Measurements from ENCODE around the gene SLC37A1.

SLC37A1 gene

GRCh38 chr21:42592156-42592820 is 78.6 kb downstream of the SLC37A1 start:
- no peak overlapping the region for H3K4me3 Mint-ChIP-seq
- H3K9me3 Mint-ChIP-seq, result no peaks in the 10 kb centered on the region
- no peak overlapping the region for H3K27ac Mint-ChIP-seq
- H3K4me1 Mint-ChIP-seq (ENCODE audit: low read depth), result peaks cover 7% of the 10 kb centered on the region
- H3K36me3 Mint-ChIP-seq (ENCODE audit: low read depth), result no peaks in the 10 kb centered on the region
- H3K27me3 Mint-ChIP-seq (ENCODE audit: low read depth), result no peaks in the 10 kb centered on the region

DNA sequence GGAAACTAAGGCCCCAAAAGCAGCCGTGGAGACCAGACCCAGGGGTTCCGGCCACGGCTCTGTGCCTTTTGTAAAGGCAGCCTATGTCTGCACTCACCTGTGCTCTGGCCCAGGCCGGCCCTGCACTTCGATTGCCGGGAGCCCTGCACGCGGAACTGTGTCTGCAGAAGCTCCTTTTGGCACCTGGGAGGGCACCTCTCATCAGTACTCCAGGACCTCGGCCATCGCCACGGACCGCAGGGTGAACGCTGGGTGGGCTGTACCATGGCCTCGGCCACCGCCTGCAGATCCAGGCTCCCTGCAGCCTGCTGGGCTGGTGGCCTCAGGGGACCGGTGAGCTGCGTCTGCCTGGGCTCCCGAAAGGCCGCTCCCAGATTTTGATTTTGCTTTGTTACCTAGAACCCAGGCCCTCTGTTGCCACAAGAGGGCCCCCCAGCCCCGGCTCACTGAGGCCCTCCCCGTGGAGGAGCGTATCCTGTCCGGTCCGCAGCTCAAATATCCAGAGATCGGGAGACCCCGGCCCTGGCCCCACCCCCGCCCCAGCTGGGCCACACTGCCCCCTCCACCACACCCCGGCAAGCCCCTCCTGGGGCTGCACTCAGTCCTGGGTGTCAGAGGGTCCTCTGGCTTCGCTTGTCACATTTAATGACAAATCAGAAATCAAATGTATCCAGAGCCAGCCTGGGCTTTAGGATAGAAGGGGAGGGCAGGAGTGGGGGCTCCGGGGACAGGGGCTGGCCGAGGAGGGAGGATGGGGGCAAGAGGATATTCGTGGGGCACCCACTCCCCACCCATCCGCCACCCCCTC is 79.6 kb downstream of the SLC37A1 start:
- peaks cover 7% of the 10 kb centered on the region for H3K4me1 Mint-ChIP-seq (ENCODE audit: low read depth)
- no peak overlapping the region for H3K27ac Mint-ChIP-seq
- H3K27me3 Mint-ChIP-seq (ENCODE audit: low read depth), result no peaks in the 10 kb centered on the region

GRCh38 chr21:42594616-42595282 is 81.1 kb downstream of the SLC37A1 start:
- no peaks in the 10 kb centered on the region for H3K9me3 Mint-ChIP-seq
- H3K4me3 Mint-ChIP-seq, result no peak overlapping the region
- no peak overlapping the region for H3K27ac Mint-ChIP-seq
- H3K4me1 Mint-ChIP-seq (ENCODE audit: low read depth), result peaks cover 7% of the 10 kb centered on the region
- H3K36me3 Mint-ChIP-seq (ENCODE audit: low read depth), result no peaks in the 10 kb centered on the region
- H3K27me3 Mint-ChIP-seq (ENCODE audit: low read depth), result no peaks in the 10 kb centered on the region

More for the DNA sequence above, 79.6 kb downstream of the SLC37A1 start:
- Mint-ChIP-seq H3K36me3 (ENCODE audit: low read depth) (no peaks in the 10 kb centered on the region), H3K9me3 (no peaks in the 10 kb centered on the region), H3K4me3 (no peak overlapping the region)

DNA sequence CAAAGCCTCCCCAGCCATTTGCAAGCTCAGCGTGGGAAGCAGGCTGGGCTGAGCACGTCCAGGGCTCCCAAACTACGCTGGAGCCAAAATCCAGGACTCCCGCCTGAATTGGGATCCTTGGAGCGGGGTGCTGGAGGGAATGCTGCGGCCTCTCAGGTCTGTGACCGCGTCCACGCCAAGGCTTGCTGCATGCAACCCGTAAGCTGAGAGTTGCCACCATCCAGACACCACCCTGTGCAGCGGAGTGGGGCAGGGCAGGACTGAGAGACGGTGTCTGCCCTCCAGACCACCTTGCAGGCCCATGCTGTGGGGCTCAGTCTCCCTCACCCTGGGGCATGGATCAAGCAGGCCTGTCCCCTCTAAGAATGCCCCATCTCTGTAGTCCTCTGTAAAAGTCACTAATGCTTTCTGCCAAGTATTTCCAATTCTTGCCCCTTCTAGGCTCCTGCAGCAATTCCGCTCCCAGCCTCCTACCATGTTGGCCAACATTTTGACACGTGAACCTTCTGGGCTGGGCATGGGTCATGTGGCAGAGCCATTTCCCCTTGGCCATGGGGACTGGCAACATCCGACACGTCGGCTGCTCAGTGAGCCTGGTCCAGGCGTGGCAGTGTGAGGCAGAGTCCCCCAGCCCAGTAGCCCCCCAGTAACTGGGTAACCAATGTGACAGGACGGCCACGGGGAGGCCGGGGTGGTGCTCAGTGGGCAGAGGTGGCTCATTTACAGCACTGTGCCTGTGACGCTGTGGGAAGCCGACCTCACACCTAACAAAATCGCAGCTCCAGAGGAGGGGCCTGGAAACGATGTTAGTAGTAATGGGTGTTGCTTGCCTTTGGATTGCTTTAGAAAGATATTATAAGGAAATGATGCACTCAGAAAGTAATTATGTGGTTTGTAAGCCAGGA is 81.9 kb downstream of the SLC37A1 start:
- Mint-ChIP-seq H3K36me3 (ENCODE audit: low read depth) (no peaks in the 10 kb centered on the region), H3K27ac (no peak overlapping the region), H3K4me1 (ENCODE audit: low read depth) (peaks cover 7% of the 10 kb centered on the region), H3K27me3 (ENCODE audit: low read depth) (no peaks in the 10 kb centered on the region), H3K4me3 (no peak overlapping the region), H3K9me3 (no peaks in the 10 kb centered on the region)

GRCh38 chr21:42596657-42597056 is 83.0 kb downstream of the SLC37A1 start:
- Mint-ChIP-seq H3K4me1 (ENCODE audit: low read depth) (peaks cover 1% of the 10 kb centered on the region), H3K4me3 (no peak overlapping the region), H3K9me3 (no peaks in the 10 kb centered on the region), H3K27me3 (ENCODE audit: low read depth) (no peaks in the 10 kb centered on the region), H3K36me3 (ENCODE audit: low read depth) (no peaks in the 10 kb centered on the region), H3K27ac (no peak overlapping the region)

GRCh38 chr21:42597487-42598158 is 84.0 kb downstream of the SLC37A1 start:
- H3K4me3 Mint-ChIP-seq, result no peak overlapping the region
- no peaks in the 10 kb centered on the region for H3K9me3 Mint-ChIP-seq

GRCh38 chr21:42598159-42598735 is 84.6 kb downstream of the SLC37A1 start:
- Mint-ChIP-seq H3K9me3 (no peaks in the 10 kb centered on the region), H3K4me1 (ENCODE audit: low read depth) (peaks cover under 1% of the 10 kb centered on the region), H3K36me3 (ENCODE audit: low read depth) (no peaks in the 10 kb centered on the region), H3K27ac (no peak overlapping the region), H3K4me3 (no peak overlapping the region), H3K27me3 (ENCODE audit: low read depth) (no peaks in the 10 kb centered on the region)

More at GRCh38 chr21:42597487-42598158, 84.0 kb downstream of the SLC37A1 start:
- Mint-ChIP-seq H3K27me3 (ENCODE audit: low read depth) (no peaks in the 10 kb centered on the region), H3K27ac (no peak overlapping the region), H3K4me1 (ENCODE audit: low read depth) (peaks cover 1% of the 10 kb centered on the region), H3K36me3 (ENCODE audit: low read depth) (no peaks in the 10 kb centered on the region)

DNA sequence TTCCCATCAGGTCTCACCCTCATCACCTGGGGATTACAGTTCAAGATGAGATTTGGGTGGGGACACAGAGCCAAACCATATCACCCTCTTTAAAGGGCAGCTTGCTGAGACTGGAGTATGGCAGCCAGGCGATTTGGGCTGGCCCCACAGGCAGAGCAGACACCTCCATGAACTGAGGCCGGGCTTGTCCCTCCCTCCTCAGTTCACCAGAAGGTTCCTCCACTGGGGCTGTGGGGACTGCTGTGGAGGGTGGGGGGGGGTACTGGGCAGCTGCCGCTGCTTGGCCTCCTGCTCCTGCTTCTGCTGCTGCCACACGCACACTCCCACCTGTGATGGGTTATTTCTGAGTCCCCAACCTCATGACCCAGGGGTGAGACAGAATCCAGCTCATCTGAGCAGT is 85.8 kb downstream of the SLC37A1 start:
- H3K36me3 Mint-ChIP-seq (ENCODE audit: low read depth), result no peaks in the 10 kb centered on the region
- no peaks in the 10 kb centered on the region for H3K4me1 Mint-ChIP-seq (ENCODE audit: low read depth)
- H3K27me3 Mint-ChIP-seq (ENCODE audit: low read depth), result peaks cover 3% of the 10 kb centered on the region
- peaks cover 7% of the 10 kb centered on the region for H3K9me3 Mint-ChIP-seq
- no peak overlapping the region for H3K4me3 Mint-ChIP-seq
- no peak overlapping the region for H3K27ac Mint-ChIP-seq

- peaks cover 3% of the 10 kb centered on the region for H3K27me3 Mint-ChIP-seq (ENCODE audit: low read depth)
- H3K9me3 Mint-ChIP-seq, result peaks cover 7% of the 10 kb centered on the region
- no peak overlapping the region for H3K27ac Mint-ChIP-seq
- H3K4me1 Mint-ChIP-seq (ENCODE audit: low read depth), result no peaks in the 10 kb centered on the region
- H3K36me3 Mint-ChIP-seq (ENCODE audit: low read depth), result no peaks in the 10 kb centered on the region
- H3K4me3 Mint-ChIP-seq, result no peak overlapping the region
Observed at GRCh38 chr21:42599962-42600361, 86.3 kb downstream of the SLC37A1 start.

GRCh38 chr21:42601656-42602055 is 88.0 kb downstream of the SLC37A1 start:
- H3K4me1 Mint-ChIP-seq (ENCODE audit: low read depth), result no peaks in the 10 kb centered on the region
- peaks cover 3% of the 10 kb centered on the region for H3K36me3 Mint-ChIP-seq (ENCODE audit: low read depth)
- H3K27ac Mint-ChIP-seq, result no peak overlapping the region
- peaks cover 3% of the 10 kb centered on the region for H3K27me3 Mint-ChIP-seq (ENCODE audit: low read depth)
- H3K4me3 Mint-ChIP-seq, result no peak overlapping the region
- H3K9me3 Mint-ChIP-seq, result peaks cover 20% of the 10 kb centered on the region

DNA sequence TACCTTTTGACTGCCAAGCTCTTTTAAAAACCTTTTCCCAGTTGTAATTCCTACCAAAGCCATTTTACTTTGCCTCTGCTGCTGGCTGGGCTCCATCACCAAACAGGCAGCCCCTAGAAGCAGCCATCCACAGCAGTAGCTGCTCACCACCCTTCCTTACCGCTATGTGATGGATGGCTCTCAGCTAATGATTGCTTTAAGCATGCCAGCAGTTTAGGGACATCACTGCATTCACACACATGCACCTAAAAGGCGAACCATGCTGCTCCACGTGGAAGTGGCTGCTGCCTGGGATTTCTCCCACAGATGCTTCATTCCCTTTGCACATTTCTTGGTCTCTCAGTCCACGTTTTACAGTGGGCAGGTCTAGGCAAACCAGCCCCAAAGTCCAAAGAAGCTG is 93.5 kb downstream of the SLC37A1 start:
- Mint-ChIP-seq H3K36me3 (ENCODE audit: low read depth) (peaks cover 7% of the 10 kb centered on the region), H3K27me3 (ENCODE audit: low read depth) (peaks cover 6% of the 10 kb centered on the region), H3K27ac (no peak overlapping the region), H3K4me1 (ENCODE audit: low read depth) (peaks cover 11% of the 10 kb centered on the region), H3K4me3 (no peak overlapping the region), H3K9me3 (peaks cover 33% of the 10 kb centered on the region)

DNA sequence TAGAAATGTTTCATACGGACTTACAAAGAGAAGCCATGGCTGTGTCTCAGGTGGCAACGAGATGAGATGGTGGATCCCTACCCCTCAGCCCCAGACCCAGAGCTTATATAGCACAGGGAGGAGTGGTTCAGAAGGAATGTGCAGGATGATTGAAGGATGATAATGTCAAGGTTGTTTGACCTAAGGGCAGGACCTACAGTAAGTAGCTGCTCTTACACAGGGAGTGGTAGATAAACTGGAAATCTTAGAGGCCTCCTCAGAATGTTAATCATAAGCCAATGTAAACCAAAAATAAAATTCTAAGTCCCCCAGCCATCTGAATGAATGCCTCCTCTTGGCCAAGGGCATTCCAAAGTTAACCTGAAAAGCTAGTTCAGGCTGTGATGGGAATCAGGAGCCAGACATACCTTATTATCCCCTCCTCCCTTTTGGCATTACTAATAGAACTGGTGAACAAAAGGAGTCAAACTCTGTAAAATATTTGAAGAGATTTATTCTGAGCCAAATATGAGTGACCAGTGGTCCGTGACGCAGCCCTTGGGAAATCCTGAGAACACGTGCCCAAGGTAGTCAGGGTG is 94.0 kb downstream of the SLC37A1 start:
- H3K27ac Mint-ChIP-seq, result no peak overlapping the region
- H3K4me1 Mint-ChIP-seq (ENCODE audit: low read depth), result peaks cover 11% of the 10 kb centered on the region
- peaks cover 38% of the 10 kb centered on the region for H3K9me3 Mint-ChIP-seq
- H3K27me3 Mint-ChIP-seq (ENCODE audit: low read depth), result peaks cover 6% of the 10 kb centered on the region
- H3K36me3 Mint-ChIP-seq (ENCODE audit: low read depth), result peaks cover 7% of the 10 kb centered on the region
- H3K4me3 Mint-ChIP-seq, result no peak overlapping the region

DNA sequence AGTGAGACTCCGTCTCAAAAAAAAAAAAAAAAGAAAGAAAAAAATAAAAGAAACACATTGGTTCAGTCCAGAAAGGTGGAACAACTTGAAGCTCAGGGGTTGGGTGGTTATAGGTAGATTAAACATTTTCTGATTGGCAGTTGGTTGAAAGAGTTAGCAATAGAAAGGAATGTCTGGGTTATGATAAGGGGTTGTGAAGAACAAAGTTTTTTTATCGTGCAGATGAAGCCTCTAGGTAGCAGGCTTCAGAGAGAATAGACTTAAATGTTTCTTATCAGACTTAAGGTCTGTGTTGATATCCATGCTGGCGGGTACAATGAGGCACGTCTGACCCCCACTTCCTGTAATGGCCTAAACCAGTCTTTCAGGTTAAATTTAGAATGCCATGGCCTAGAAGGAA is 94.8 kb downstream of the SLC37A1 start:
- H3K27ac Mint-ChIP-seq, result no peak overlapping the region
- H3K4me1 Mint-ChIP-seq (ENCODE audit: low read depth), result peaks cover 12% of the 10 kb centered on the region
- no peak overlapping the region for H3K4me3 Mint-ChIP-seq
- H3K9me3 Mint-ChIP-seq, result peaks cover 42% of the 10 kb centered on the region
- H3K36me3 Mint-ChIP-seq (ENCODE audit: low read depth), result peaks cover 7% of the 10 kb centered on the region
- H3K27me3 Mint-ChIP-seq (ENCODE audit: low read depth), result peaks cover 7% of the 10 kb centered on the region

Data from T-helper 1 cell treated with Interleukin-12 subunit alpha and Interleukin-12 subunit beta and Interleukin-4 antibody, amounts not matched to agents 30 μg/mL and 1 μg/mL, for 36 hours (primary cell).